ENCODE measurements around the gene HAUS1. TPM values are rescaled to one million over a fixed set of nuclear protein-coding genes. Genes with fewer than 3 reads are reported as not detected.

HAUS1 gene
- total and polyA plus RNA-seq, 2 of the 8 experiments (the other 6 are each of a cell fraction or from before 2014, with no cell fraction given), result 104 TPM

GRCh38 chr18:46062781-46063180, 41.4 kb upstream of the HAUS1 start (continued):
- no peak for TF ChIP-seq CTBP2 (IDR thresholded peaks at IDR 0.05; ENCODE audit: borderline replicate concordance, insufficient read depth, insufficient read length, low read length)
- no peak for TF ChIP-seq RAD21 (IDR thresholded peaks at IDR 0.05 in 1 of 2, conservative IDR thresholded peaks at IDR 0.05 in 1 of 2; ENCODE audit: low read depth in 2 of 2, low read length in 2 of 2)
- no peak for TF ChIP-seq SUZ12 (IDR thresholded peaks at IDR 0.05; ENCODE audit: low read length)
- no peak for TF ChIP-seq NRF1 (IDR thresholded peaks at IDR 0.05; ENCODE audit: low read depth, low read length)
